Hematopoietic multipotent progenitor cell treated with erythropoietin and hydrocortisone succinate and interleukin-3 and kit ligand, for 15 days (in vitro differentiated cells): ENCODE data around the gene CYGB.

ENCODE experiments used
- DNase-seq: peaks from one replicate; pipeline ENCODE4 v3.0.0-alpha.2; 2015; ENCODE audit warnings: low spot score

The CYGB gene

DNA sequence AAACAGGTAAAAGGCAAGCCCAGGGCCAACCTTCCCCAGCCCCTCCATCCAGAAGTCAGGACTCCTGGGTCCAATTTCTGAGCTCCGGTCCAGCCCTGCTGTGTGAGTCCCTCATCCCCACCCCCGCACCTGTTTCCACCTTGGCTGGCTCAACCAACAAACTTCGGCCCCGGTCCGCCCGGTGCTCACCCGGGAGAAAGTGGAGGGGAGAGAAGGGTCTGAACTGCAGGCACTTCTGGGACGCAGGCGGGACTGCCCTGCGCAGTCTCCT, 36.8 kb downstream of the CYGB start:
- no peak for DNase-seq

DNA sequence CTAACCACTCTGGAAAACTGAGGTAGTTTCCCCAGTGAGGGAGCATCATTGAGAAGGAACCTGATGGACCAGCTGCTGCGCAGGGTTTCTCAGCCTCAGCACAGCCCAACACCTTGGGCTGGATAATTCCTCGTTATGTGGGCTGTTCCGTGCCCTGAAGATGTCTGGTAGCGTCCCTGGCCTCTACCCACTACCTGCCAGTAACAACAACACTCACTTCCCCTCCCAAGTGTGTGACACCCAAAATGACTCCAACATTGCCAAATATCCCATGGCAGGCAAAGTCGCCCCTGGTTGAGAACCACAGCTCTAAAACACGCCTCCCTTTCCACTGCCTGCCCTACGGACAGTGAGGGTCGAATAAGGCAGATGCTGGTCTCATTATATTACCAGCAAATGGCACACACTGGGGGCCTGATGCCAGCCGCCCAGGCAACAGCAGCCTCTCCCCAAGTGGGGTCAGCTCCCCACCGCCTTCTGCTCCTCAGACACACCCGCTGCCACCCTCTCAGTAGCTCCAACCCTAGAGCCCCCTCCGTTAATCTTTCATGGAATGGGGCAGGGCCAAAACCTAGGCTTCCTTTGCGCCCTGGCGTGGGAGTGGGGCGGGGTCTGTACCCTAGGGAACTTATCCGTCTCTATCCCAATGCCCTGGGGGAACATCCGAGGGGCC, 37.3 kb downstream of the CYGB start:
- DNase-seq = no peak

DNA sequence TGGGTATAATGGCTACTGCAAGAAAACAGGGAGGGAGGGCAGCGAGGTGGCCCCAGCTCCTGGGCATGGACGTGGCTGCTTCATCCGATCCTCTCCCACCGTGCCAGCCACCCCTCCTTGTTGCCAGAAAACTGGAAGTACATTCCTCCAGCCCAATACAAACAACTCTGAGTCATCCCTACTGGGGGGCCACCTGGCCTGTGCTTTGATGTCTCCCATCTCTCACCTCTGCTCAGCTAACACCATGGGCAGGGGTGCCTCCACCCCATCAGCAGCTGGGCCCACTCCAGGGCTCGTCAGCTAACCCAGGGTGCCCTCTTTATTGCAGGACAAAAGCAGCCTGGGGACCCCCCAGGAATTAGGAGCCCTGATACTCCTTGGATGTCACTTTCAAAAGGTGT, 38.2 kb downstream of the CYGB start:
- no peak for DNase-seq

DNA sequence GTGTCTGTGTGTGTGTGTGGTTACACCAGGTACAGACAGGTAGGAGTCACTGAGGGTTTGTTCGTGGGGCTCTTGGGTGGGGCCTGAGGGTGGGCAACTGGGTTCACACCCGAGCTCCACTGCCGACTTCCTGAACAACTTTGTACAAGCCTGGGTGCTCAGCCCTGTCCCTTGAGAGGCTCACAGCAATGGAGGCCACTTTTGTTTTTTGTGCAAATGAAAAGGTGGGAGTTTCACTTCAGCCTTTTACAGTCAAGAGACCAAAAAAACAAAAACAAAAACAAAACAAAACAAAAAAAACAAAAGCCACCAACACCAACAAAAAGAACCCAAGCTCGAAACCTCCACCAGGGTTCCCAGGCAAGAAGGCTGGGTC, 38.6 kb downstream of the CYGB start:
- no peak for DNase-seq

DNA sequence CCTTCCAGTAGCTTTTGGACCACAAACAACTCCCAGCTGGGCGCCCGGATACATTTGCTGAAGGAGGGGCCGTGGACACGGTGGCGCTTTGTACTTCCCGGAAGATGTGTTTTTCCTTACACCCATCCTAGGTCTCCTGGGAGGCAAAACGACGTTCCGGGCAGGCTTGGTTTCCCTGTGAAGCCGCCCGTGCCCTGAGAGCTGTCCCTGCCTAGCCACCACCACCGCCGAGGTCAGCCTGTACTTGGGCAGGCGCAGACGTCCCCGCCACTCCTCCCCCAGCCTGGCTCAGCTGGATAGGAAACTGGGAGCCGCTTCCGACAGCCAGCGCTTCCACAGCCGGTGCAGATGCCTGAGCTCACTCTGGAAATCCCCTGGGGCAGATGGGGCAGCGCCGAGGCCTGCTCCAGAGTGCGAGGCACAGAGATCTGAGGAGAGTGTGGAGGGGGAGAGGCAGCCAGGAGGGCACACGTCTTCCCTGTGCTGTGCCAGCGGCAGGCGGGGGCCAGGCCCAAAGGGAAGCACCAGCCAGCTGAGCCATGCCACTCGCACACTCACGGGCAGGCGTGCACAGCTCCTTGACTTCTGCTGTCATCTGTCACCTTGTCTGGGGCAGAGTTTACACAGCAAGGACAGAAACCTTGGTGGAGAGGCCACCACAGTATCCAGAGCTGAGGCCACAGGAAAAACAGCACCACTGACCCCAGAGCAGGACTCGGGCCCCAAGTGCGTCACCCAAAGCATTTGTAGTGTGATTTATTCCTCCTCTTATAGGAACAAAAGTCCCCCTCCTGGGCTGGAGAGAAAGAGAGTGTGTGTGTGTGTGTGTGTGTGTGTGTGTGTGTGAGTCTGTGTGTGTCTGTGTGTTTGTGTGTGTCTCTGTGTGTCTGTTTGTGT, 39.3 kb downstream of the CYGB start:
- DNase-seq = no peak

DNA sequence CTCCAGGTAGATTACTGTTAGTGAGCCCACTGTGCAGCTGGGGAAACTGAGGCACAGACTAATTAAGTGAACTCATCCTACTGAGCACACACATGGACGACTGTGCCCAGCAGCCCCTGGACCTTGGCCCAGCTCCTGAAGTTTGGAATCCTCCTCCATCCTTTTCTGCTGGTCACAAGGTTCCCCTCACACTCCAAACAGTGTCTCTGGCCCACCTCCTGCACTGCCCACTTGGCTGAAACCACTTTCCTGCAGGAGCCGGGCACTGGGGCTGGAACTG, 39.9 kb downstream of the CYGB start:
- DNase-seq = no peak

DNA sequence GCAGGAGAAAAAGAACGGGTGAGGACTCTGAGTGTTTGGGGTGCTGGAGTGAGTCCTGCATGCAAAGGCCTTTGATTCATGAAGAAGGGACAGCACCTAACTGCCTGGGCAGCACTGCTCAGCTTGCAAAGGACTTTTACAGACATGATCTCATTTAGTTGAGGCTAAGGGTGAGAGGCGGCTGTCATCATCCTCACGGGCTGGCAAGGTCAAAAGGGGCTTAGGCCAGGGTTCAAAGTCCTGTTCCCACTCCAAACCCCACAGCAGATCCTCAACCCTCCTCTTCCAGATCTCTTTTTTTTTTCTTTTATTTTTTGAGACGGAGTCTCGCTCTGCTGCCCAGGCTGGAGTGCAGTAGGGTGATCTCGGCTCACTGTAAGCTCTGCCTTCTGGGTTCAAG, 41.0 kb downstream of the CYGB start:
- DNase-seq = no peak

DNA sequence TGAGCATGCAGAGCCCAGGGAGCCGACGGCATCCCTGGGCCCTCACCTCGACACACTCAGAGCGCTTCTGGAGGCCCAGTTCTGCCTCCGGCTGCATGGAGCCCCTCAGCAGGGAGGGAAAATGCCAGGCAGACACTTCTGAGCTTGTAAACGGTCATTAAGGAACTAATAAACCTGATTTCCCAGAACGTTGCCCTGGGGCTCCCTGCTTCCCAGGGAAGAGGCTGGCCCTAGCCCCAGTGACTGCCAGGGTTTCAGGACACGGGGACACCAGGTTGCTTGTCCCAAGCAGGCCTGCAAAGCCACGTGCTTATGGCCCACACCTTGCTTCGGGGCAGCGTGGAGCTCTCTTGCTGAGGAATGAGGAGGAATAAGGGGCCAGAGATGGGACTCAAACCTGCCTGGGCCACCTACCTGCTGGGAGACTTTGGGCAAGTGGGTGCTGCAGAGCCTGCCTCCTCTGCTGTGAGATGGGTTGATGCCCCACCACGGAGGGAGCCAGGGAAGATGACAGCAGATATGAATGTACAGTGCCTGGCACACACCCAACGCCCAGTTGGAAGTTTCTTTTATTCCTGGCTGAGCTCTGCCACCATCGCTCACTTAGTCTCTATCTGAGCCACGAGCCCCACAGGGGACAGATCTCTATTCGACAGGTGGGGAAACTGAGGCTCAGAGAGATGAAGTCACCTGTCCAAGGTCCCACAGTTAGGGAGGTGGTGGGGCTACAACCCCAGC, 41.7 kb downstream of the CYGB start:
- no peak for DNase-seq

DNA sequence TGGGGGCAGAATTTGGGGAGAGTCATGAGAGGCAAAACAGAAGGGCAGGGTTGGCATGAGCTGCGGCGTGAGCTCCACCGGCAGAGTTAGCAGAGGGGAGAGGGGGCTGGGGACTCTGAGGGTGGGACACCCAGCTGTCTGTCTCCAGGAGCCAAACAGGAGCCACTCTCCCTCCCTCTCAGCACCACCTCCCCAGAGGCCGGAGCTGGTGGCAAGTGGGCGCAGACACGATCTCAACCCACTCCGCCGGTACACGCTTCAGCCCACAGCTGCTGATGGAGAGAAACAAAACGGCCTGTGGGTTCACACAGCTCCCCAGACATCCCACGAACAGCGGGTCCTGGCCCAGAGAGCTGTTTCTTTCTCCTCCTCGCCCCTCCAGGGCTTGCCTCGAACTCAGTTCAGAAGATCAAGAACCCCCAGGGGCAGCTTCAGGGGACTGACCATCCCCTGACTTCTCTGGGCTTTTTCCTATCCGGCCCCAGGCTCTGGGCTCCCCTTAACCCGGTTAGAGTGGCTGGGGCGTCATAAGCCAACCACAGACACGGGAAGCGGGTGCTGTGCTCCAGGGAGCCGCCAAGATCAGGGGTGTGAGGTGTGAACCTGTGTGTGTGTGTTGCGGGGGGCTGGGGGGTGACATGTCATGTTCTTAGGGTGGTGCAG, 43.9 kb downstream of the CYGB start:
- no peak for DNase-seq

DNA sequence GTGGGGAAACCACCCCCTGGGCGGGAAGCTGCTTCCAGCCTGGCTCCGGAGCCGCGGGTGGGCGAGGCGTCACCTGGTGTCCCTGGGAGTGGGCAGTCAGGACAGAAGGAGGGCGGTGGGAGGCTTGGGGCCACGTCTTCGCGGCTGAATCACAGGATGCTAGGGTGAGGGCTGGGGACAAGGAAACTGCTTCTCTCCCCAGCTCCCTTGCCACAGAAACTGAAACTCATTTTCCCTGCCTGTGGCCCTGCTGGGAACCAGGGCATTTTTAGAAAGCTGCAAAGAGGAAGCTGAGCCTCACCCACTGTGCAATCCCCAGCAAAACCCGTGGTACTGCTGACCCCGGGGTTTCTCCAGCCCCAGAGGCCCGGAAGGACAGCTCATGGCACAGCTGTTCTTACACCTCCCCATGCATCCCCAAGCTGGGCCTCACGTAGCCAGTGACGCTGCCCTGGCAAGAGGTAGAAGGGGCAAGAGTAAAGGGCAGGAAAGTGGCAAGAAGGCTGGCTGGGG, 44.5 kb downstream of the CYGB start:
- no peak for DNase-seq

DNA sequence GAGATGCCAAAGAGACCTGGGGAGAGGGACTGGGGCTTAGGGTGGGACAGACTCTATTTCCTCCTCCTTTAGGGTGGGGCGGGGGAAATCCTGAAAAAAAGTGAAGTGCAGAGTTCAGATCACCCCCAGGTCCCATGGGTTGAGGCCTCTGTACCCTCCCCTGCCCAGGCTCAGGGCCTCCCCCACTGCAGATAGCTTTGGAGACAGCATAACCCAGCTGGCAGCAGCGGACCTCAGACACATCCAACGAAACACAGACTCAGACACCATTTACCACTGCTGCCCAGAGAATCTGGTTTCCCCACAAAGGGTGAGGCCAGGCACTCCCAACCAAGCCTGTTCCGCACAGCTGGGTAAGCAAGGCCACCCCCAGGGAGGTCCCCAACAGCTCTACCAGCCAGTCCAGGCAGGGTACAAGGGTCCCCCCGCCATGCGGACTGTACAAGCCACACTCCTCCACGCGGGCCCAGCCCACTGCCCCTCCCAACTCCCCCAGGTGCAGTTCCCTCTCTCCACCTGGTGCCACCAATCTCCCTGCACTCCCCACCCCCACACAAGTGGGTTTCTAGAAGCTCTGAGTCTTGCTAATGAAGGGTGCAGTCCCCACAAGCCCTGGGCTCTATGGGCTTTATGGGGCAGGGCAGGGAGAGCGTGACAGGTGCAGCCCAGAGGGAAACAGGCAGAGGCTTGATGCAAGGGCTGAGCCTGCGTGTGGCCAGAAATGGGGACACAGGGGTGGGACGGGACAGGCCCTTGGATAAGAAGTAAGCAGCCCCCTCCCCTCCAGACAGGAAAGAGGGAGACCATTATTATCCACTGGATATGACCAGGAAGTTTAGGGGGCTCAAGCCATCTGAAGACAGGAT, 45.2 kb downstream of the CYGB start:
- DNase-seq = no peak

DNA sequence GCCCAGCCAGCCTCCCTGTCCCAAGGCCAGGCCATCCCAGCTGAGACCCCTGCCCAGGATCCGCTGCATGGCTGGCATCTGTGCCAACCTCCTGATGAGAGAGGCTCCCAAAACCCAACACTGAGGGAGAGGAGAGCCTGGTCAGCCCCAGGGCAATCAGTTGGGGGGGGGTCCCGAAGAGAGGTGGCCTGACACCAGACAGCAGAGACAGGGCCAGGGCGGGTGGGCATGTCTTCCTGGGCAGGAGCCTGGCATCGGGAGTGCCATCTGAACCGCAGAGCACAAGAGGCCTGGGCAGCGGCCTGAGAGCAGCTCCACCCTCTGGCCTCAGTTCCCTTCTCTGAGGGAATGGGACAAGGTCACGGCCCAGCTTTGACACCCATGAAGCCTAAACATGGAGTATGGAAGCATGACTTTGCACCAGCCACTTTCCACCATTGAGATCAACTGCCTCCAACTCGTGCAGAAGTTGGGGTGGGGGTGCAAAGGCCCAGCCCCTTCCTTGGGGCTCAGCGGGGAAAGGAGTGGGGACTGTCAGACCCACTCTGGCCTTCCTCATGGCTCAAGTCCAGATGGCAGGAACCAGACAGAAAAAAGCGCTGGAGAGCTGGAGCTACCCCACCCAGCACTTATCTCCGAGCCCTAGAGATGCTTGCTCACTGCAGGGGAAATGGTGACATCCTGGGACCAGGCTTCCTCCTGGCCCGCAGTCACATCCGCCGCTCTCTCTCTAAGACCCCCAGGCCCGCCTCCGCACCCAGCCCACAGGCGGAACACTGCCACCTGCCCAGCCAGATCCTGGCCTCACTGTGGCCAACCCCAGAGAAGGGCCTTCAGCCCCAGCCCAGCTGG, 46.0 kb downstream of the CYGB start:
- no peak for DNase-seq

DNA sequence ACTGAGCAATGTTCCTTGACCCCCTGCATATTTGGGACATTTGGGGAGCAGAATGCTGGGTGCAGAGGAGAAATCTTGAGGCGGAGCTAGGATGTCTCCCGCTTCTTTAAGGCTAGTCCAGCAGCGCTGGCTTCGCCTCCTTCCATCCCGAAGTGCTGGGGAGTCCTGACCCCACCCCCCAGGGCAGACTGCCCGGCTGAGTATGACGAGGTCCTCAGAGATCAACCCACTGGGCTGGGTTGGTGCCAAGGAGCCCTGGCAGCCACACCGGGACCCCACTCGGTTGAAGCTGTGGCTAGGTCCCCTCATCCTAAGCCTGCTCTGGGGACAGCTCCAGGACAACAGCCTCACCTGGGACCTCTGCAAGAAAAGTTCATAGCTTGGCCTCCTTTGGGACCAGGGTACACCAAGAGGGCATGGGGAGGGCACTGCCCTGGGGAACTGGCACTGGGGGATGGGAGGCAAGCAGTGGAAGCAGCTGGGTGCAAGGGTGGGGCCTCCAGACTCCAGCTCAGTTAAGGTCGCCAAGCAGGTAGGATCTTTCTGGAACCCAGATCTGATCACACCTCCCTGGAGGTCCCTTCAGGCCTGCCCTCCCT, 47.3 kb downstream of the CYGB start:
- no peak for DNase-seq

DNA sequence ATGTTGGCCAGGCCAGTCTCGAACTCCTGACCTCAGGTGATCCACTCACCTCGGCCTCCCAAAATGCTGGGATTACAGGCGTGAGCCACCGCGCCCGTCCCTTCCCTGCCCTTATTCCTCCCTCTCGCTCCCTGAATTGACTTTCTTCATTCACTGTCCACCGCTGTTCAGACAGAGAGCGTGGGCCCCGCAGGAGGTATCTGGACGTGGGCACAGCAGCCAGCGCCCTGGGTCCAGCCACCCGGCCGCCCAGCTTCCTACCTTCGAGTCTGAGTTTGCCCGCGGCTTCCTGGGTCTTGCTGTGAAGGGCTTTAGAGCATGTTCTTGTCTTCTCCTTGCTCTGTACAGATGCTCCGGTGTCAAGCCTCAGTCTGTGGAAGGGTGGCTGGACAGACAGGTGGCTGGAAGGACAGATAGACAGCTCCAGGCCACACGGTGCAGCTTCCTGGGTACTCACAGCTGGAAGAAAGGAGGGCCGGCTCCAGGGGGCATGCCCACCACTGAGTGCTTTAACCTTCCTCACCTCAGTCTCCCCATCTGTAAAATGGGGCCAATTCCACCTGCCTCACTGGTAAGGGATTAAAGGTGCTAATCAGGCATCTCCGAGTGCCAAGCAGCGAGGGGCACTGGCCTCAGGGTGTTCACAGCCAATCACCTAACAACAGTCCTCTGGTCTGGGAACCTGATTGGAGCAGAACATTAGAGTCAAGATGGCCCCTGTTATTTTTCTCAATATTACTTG, 49.9 kb downstream of the CYGB start:
- no peak for DNase-seq

DNA sequence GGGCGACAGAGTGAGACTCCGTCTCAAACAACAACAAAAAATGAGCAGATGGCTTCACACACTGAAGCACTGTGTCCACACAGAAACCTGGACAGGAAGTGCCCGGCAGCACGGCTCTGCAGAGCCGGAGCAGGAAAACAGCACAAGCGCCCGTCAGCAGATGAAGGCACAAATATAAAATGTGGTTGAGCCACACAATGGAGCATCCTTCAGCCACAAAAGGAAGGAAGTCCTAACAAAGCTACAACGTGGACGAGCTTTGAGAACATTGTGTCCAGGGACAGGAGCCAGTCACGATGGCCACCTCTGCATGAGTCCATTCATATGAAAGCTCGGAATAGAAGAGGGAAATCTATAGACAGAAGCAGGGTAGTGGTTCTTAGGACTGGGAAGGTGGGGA, 51.9 kb downstream of the CYGB start:
- no peak for DNase-seq

DNA sequence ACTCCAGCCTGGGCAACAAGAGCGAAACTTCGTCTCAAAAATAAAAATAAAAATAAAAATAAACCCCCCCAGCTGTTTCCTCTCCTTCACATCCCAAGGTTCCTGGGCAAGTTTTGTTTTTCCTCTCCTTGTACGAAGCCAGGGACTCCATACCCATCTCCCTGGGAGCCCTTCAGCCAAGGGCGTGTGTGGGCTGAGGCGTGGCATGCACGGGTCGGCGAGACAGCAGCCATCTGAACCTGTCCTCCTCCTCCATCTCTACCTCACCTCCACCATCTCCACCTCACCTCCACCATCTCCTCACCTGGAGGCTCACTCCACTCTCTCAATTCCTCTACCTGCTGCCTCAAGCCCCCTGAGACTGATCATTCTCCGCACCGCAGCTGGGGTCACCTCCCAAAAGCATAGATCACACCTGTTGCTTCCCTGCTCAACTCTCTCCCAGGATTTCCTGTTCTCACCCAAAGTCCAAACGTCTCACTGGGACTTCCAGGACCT, 53.2 kb downstream of the CYGB start:
- DNase-seq = no peak

DNA sequence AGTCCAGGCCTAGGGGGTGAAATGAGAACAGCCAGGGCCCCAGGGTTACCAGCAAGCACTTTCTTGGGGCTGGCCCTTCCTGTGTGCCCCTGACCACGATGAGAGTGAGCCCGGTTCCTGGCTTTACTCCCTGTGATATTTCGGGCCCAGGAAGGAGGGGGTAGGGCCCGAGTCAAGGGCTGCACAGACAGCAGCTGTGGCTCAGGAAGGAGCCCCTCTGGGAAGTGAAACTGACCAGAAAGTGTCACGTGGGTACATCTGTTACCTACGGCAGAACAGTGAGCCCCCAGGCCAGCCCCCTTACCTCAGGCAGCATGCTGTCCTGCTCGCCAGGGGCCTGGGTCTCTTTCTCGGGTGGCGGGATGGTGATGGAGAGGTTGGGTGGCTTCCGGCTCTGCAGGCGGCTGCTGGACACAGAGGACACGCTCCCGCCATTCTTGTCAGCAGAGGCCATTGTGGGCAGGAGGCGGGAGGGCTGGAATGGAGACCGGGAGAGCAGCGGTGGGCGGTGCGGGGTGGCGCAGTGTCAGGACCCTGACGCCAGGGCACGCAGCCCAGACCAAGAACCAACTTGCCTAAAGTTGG, 56.3 kb downstream of the CYGB start:
- no peak for DNase-seq

DNA sequence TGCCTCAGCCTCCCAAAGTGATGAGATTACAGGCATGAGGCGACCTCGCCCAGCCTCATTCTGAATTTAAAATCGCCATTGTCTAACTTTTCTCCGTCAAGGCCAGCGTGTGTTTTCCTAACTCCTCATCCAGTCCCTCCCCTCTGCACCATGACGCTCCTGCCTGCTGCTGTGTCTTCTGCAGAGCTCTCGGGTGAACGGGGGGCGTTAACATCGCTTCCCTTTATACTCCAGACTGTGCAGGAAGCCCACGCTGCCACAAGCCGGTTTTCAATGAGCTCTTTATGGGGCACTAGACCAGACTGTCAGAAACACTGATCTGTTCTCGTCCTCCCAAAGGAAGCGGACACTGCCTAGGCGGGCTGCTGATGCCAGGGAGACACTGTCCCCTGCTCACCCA, 56.9 kb downstream of the CYGB start:
- DNase-seq = no peak

DNA sequence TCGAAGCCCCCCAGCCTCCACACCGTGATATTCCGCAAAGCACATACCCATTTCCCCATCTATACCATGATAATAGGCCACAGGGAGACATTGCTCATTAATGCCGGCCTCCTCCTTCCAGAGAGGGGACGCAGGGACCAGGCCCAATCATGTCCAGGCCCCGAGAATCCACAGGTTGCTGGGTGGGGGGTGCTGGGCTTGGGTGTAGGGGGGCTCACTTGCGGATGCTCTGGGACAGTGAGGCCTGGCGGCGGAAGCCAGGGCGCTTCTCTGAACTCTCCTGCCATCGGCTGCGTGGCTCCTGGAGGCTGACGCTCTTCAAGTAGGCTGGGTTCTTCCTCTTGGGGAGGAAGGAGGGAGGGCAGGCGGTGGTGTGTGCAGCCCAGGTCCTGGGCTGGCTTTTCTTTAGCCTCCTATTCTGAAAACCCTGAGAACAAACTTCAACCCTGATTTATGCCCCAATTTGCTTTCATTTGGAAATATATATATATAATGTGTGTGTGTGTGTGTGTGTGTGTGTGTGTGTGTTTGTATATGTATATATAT, 57.9 kb downstream of the CYGB start:
- no peak for DNase-seq
